Measurements from ENCODE around the gene BCL2L2.

DNA sequence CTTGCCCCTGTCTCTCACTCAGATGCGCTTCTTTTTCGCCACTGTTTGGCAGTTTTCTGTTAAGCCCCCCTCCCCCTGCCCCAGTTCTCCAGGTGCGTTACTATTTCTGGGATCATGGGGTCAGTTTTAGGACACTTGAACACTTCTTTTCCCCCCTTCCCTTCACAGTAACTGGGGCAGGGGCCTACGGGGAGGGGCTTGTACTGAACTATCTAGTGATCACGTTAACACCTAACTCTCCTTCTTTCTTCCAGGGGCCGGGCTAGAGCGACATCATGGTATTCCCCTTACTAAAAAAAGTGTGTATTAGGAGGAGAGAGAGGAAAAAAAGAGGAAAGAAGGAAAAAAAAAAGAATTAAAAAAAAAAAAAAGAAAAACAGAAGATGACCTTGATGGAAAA lies 18.4 kb downstream of the BCL2L2 start:
- TF ChIP-seq, protein P1, sequence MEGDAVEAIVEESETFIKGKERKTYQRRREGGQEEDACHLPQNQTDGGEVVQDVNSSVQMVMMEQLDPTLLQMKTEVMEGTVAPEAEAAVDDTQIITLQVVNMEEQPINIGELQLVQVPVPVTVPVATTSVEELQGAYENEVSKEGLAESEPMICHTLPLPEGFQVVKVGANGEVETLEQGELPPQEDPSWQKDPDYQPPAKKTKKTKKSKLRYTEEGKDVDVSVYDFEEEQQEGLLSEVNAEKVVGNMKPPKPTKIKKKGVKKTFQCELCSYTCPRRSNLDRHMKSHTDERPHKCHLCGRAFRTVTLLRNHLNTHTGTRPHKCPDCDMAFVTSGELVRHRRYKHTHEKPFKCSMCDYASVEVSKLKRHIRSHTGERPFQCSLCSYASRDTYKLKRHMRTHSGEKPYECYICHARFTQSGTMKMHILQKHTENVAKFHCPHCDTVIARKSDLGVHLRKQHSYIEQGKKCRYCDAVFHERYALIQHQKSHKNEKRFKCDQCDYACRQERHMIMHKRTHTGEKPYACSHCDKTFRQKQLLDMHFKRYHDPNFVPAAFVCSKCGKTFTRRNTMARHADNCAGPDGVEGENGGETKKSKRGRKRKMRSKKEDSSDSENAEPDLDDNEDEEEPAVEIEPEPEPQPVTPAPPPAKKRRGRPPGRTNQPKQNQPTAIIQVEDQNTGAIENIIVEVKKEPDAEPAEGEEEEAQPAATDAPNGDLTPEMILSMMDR (IDR thresholded peaks at IDR 0.05; ENCODE audit: low read length) = no peak
- TF ChIP-seq EZH2 (IDR thresholded peaks at IDR 0.05; ENCODE audit: borderline replicate concordance, low read length) = no peak
